ENCODE data around the gene ACOT13. TPM values are rescaled to one million over a fixed set of nuclear protein-coding genes. Genes with fewer than 3 reads are reported as not detected.

Gene ACOT13
- polyA plus RNA-seq, 3 donors from 2014 or later: 6.2 to 17.1 (median 16.5) TPM

Other genes starting within 250 kb of the ACOT13 start
- under 1 TPM in 1 of 3 donors, not detected in 2; 0.06 TPM for gene GPLD1, start 177.5 kb upstream of the ACOT13 start, polyA plus RNA-seq
- 1 to 10 TPM; 3.6 to 8.7 (median 6.1) TPM for gene ALDH5A1, start 172.1 kb upstream of the ACOT13 start, polyA plus RNA-seq
- not detected for gene KIAA0319, start 20.9 kb upstream of the ACOT13 start, polyA plus RNA-seq
- 10 to 100 TPM; 40.6 to 49.7 (median 46.5) TPM for gene TDP2, start 178 bp upstream of the ACOT13 start, polyA plus RNA-seq
- 100 to 1,000 TPM in 1 of 3 donors, 10 to 100 TPM in 2; 63.0 to 140 (median 96.4) TPM for gene C6orf62, start 52.1 kb downstream of the ACOT13 start, polyA plus RNA-seq
- gene GMNN, start 107.9 kb downstream of the ACOT13 start, polyA plus RNA-seq: 1 to 10 TPM; 5.1 to 9.6 (median 5.2) TPM
- gene ARMH2, start 131.8 kb downstream of the ACOT13 start, polyA plus RNA-seq: not detected